Measurements from ENCODE around the gene SLC5A12.
A peak's percentile ranks its signal among the peaks of the same experiment; 100 is the strongest.

Gene SLC5A12

GRCh38 chr11:26721948-26722475 is at the start of gene SLC5A12:
Gene SLC5A12 (minus strand): TSS chr11:26722060. CDS start chr11:26721714, 346 bp downstream.
- DNase-seq, result no peak

GRCh38 chr11:26769027-26769426 is 47.2 kb upstream of the SLC5A12 start:
- no peak for DNase-seq

GRCh38 chr11:26767060-26767459 is 45.2 kb upstream of the SLC5A12 start:
- no peak for DNase-seq

GRCh38 chr11:26765323-26765722 is 43.5 kb upstream of the SLC5A12 start:
- no peak for DNase-seq

GRCh38 chr11:26764825-26765224 is 43.0 kb upstream of the SLC5A12 start:
- no peak for DNase-seq

- DNase-seq, result no peak
Measured at GRCh38 chr11:26764315-26764714, 42.5 kb upstream of the SLC5A12 start.

- DNase-seq, result no peak
Measured at GRCh38 chr11:26762089-26762488, 40.2 kb upstream of the SLC5A12 start.

GRCh38 chr11:26761361-26761809 is 39.5 kb upstream of the SLC5A12 start:
- DNase-seq, result no peak

GRCh38 chr11:26757995-26758394 is 36.1 kb upstream of the SLC5A12 start:
- no peak for DNase-seq

GRCh38 chr11:26755762-26756161 is 33.9 kb upstream of the SLC5A12 start:
- DNase-seq, result no peak

GRCh38 chr11:26753723-26754504 is 32.1 kb upstream of the SLC5A12 start:
- DNase-seq, result peak; percentile 26

GRCh38 chr11:26749927-26750326 is 28.1 kb upstream of the SLC5A12 start:
- DNase-seq, result no peak

- no peak for DNase-seq
Measured at GRCh38 chr11:26743622-26744021, 21.8 kb upstream of the SLC5A12 start.

- no peak for DNase-seq
Measured at GRCh38 chr11:26742966-26743365, 21.1 kb upstream of the SLC5A12 start.

GRCh38 chr11:26741036-26741435 is 19.2 kb upstream of the SLC5A12 start:
- peak; percentile 17 for DNase-seq

- DNase-seq, result no peak
Measured at GRCh38 chr11:26739366-26740073, 17.7 kb upstream of the SLC5A12 start.

GRCh38 chr11:26734691-26735090 is 12.8 kb upstream of the SLC5A12 start:
- no peak for DNase-seq

GRCh38 chr11:26731084-26731456 is 9.2 kb upstream of the SLC5A12 start:
- DNase-seq, result no peak

- DNase-seq, result no peak
Measured at GRCh38 chr11:26730414-26731083, 8.7 kb upstream of the SLC5A12 start.

GRCh38 chr11:26729284-26729683 is 7.4 kb upstream of the SLC5A12 start:
- DNase-seq, result no peak

GRCh38 chr11:26726960-26727359 is 5.1 kb upstream of the SLC5A12 start:
- DNase-seq, result no peak

GRCh38 chr11:26719998-26720397 is 1.9 kb downstream of the SLC5A12 start:
- DNase-seq, result no peak

GRCh38 chr11:26719289-26719973 is 2.4 kb downstream of the SLC5A12 start:
- DNase-seq, result no peak

All from NCI-H1105 (cell line).